ENCODE measurements around the gene EBLN1. TPM values are rescaled to one million over a fixed set of nuclear protein-coding genes. Genes with fewer than 3 reads are reported as not detected.

EBLN1 gene
- total and polyA plus RNA-seq, 9 donors = not detected

DNA sequence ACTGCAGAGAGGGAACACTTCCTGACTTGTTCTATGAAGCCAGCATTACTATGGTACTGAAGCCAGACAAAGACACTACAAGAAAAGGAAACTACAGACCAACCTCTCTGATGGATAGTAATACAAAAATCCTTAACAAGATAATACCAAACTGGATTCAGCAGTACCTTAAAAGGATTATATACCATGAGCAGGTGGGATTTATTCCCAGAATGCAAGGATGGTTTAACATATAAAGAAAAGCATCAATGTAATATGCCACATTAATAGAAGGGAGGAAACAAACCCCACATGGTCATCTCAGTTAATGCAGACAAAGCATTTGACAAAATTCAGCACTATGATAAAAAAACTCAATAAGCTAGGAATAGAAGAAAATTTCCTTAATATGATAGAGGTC is 47.2 kb downstream of the EBLN1 start:
- Histone ChIP-seq H3K4me1 (ENCODE audit: insufficient read depth) (no peaks in the 10 kb centered on the region), H3K9me3 (no peaks in the 10 kb centered on the region), H3K27me3 (no peaks in the 10 kb centered on the region), H3K36me3 (no peaks in the 10 kb centered on the region), H3K4me3 (no peak overlapping the region), H3K27ac (no peak overlapping the region)
- no peak for TF ChIP-seq POLR2A (IDR thresholded peaks at IDR 0.05)
- TF ChIP-seq, protein P1, sequence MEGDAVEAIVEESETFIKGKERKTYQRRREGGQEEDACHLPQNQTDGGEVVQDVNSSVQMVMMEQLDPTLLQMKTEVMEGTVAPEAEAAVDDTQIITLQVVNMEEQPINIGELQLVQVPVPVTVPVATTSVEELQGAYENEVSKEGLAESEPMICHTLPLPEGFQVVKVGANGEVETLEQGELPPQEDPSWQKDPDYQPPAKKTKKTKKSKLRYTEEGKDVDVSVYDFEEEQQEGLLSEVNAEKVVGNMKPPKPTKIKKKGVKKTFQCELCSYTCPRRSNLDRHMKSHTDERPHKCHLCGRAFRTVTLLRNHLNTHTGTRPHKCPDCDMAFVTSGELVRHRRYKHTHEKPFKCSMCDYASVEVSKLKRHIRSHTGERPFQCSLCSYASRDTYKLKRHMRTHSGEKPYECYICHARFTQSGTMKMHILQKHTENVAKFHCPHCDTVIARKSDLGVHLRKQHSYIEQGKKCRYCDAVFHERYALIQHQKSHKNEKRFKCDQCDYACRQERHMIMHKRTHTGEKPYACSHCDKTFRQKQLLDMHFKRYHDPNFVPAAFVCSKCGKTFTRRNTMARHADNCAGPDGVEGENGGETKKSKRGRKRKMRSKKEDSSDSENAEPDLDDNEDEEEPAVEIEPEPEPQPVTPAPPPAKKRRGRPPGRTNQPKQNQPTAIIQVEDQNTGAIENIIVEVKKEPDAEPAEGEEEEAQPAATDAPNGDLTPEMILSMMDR (IDR thresholded peaks at IDR 0.05) = no peak
- TF ChIP-seq EP300 (IDR thresholded peaks at IDR 0.05) = no peak
- intact Hi-C loops (cut with DNase I) = no loop called here
- no peak for DNase-seq

DNA sequence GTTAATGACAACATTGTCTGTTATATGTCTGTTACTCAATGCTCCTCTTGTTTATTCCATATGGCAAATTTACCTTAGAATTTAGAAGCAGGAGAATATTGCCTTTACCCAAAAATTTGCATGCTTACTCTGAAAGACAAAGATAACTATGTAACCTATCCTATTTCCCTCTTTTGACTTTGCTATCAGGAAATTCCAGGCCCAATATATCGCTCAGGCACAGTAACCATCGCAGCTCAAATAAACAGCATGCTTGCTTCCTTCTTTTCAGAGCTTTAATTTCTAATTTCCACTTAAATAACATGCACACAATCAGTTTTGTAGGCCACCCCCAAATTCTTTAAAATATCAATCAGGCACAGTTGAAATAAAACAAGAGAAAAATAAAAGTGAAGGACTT is 57.8 kb downstream of the EBLN1 start:
- intact Hi-C loops (cut with DNase I) = no loop called here
- H3K4me1 ChIP-seq (ENCODE audit: insufficient read depth) = no peaks in the 10 kb centered on the region
- TF ChIP-seq, protein P1 (IDR thresholded peaks at IDR 0.05) = no peak
- TF ChIP-seq POLR2A (IDR thresholded peaks at IDR 0.05) (no peak), EP300 (IDR thresholded peaks at IDR 0.05) (no peak)
- no peaks in the 10 kb centered on the region for H3K36me3 ChIP-seq
- H3K27ac ChIP-seq = no peak overlapping the region
- H3K4me3 ChIP-seq = no peak overlapping the region
- 58 to 72% (median 59%) methylated on average over 2 of the region's 2 CpGs for WGBS, 3 donors
- no peak for DNase-seq
- H3K9me3 ChIP-seq = no peaks in the 10 kb centered on the region
- no peaks in the 10 kb centered on the region for H3K27me3 ChIP-seq

DNA sequence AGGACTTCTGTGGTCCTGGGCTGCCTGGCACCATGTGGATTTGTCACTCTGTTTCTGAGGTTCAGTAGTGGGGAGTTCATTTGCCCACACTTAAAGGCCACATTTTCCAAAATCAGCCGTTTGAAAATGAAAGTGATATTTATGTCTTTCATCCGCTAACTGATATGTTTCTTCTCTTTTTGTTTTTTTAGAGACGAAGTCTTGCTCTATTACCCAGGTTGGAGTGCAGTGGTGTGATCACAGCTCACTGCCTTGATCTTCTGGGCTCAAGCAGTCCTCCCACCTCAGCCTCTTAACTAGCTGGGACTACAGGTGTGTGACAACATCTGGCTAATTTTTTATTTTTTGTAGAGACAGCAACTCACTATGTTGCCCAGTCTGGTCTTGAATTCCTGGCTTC is 58.6 kb downstream of the EBLN1 start:
- 50 to 62% (median 54%) methylated on average over 3 of the region's 3 CpGs for WGBS, 3 donors
- Histone ChIP-seq H3K9me3 (no peaks in the 10 kb centered on the region), H3K27me3 (no peaks in the 10 kb centered on the region), H3K4me1 (ENCODE audit: insufficient read depth) (no peaks in the 10 kb centered on the region), H3K4me3 (no peak overlapping the region), H3K36me3 (no peaks in the 10 kb centered on the region), H3K27ac (no peak overlapping the region)
- intact Hi-C loops (cut with DNase I) = no loop called here
- TF ChIP-seq EP300 (IDR thresholded peaks at IDR 0.05) (no peak), POLR2A (IDR thresholded peaks at IDR 0.05) (no peak)
- TF ChIP-seq, protein P1 (IDR thresholded peaks at IDR 0.05) = no peak
- DNase-seq = no peak

Other genes with a start within 250 kb of the EBLN1 start
- gene DNAJC1, start 214.3 kb downstream of the EBLN1 start, total RNA-seq = 10 to 100 TPM; 18.8 to 62.7 (median 21.0) TPM
- 10 to 100 TPM; 20.2 to 44.8 TPM for gene DNAJC1, start 214.3 kb downstream of the EBLN1 start, polyA plus RNA-seq
- 10 to 100 TPM; 18.8 to 42.3 (median 31.4) TPM for gene COMMD3, start 98.4 kb upstream of the EBLN1 start, total RNA-seq
- gene COMMD3, start 98.4 kb upstream of the EBLN1 start, polyA plus RNA-seq = 10 to 100 TPM; 39.7 to 54.5 TPM
- 10 to 100 TPM; 18.7 to 53.8 (median 39.6) TPM for gene BMI1, start 103.1 kb upstream of the EBLN1 start, total RNA-seq
- 10 to 100 TPM; 25.3 to 63.3 TPM for gene BMI1, start 103.1 kb upstream of the EBLN1 start, polyA plus RNA-seq
- gene SPAG6, start 127.5 kb upstream of the EBLN1 start, total RNA-seq = 10 to 100 TPM in 1 of 7 donors, 1 to 10 TPM in 1, under 1 TPM in 3, not detected in 2; 0.50 to 22.1 (median 0.95) TPM
- under 1 TPM; 0.04 to 0.23 TPM for gene SPAG6, start 127.5 kb upstream of the EBLN1 start, polyA plus RNA-seq

Data from ovary (tissue), 9 donors.